Epidermal melanocyte (primary cell): ENCODE results near the gene ATP5PO.
A peak's percentile ranks its signal among the peaks of the same experiment; 100 is the strongest.

Experiments
- DNase-seq: peaks from one replicate; pipeline ENCODE4 v3.0.0; 2011; ENCODE audit warnings: low spot score; ENCODE audit not compliant: insufficient read length

Gene ATP5PO

GRCh38 chr21:33915368-33916199 is at the start of gene ATP5PO:
TSS of gene ATP5PO (minus strand) at chr21:33915804. CDS start at chr21:33915763, 41 bp downstream.
- peak; percentile 88 for DNase-seq

- no peak for DNase-seq
Observed at GRCh38 chr21:33964706-33965325, 49.2 kb upstream of the ATP5PO start.

GRCh38 chr21:33963848-33964555 is 48.4 kb upstream of the ATP5PO start:
- no peak for DNase-seq

- no peak for DNase-seq
Observed at GRCh38 chr21:33962290-33962689, 46.7 kb upstream of the ATP5PO start.

DNA sequence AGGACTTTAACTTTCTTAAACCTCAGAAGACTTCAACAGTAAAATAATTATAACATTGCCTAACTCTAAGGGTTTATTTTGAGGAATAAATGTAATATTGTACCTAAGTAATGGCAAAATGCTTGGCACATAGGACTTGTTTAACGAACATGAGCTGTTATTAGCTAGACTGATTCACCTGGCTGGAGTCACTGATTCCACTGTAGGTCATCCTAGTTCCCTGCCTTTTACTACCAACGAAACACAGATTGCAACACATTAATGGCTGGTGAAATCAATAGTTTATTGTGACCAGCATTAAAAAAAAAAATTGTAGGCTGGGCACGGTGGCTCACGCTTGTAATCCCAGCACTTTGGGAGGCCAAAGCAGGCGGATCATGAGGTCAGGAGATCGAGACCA is 45.5 kb upstream of the ATP5PO start:
- DNase-seq: no peak

DNA sequence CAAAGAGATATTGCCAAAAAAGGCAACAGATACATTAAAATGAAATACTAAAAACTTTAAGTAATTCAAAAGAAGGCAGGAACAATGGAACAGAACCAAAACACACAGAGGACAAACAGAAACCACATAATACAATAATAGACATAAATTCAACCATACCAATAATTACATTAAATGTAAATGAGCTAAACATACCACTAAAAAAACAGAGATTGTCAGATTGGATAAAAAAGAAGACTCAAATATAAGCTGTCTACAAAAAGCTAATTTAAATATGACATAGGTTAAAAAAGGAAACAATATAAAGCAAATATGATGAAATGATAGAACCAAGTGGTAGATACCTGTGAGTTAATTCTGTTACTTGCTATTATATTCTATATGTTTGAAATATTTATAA is 44.1 kb upstream of the ATP5PO start:
- DNase-seq: no peak

- no peak for DNase-seq
Observed at GRCh38 chr21:33954395-33954794, 38.8 kb upstream of the ATP5PO start.

DNA sequence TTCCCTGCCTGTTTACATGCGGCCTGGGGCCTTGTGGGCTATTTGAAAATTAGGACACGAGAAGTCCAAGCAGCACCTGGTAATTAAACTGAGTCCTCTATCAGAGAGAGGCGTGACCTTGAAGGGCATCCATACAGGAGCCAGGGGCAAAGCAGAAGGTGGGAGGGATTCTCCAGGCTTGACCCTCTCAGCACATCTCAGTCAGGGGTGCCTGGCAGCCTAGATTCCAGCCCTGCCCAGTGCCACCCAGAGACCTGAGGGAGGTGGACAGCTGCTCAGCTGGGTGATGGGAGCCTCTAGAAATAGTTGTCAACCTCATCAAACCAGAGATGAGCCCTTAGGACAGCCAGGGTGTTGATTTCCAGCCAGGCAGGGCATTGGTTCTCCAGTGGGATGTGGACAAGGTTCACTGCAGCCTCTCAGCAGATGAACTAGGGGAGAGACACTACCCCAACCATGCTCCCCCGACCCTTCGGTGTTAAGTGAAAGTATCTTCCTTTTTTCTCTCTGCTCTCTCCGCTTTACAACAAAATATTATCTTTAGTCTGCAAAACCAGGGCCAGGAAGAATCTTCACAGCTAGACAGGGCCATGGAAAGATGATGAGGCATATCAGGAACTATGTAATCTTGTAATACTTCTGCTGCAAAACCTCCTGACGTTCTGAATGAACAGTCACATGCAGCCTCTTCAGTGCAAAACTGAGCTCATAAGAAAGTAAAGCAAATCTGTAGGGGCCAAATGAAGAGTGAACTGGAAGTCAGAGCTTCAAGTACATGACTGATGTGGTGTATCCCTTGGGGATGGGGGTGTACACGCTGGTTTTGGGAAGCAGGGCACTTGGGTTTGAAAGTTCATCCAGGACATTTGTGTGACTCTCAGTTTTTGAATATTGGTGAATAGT is 35.9 kb upstream of the ATP5PO start:
- DNase-seq: no peak

- no peak for DNase-seq
Observed at GRCh38 chr21:33950431-33951079, 35.0 kb upstream of the ATP5PO start.

DNA sequence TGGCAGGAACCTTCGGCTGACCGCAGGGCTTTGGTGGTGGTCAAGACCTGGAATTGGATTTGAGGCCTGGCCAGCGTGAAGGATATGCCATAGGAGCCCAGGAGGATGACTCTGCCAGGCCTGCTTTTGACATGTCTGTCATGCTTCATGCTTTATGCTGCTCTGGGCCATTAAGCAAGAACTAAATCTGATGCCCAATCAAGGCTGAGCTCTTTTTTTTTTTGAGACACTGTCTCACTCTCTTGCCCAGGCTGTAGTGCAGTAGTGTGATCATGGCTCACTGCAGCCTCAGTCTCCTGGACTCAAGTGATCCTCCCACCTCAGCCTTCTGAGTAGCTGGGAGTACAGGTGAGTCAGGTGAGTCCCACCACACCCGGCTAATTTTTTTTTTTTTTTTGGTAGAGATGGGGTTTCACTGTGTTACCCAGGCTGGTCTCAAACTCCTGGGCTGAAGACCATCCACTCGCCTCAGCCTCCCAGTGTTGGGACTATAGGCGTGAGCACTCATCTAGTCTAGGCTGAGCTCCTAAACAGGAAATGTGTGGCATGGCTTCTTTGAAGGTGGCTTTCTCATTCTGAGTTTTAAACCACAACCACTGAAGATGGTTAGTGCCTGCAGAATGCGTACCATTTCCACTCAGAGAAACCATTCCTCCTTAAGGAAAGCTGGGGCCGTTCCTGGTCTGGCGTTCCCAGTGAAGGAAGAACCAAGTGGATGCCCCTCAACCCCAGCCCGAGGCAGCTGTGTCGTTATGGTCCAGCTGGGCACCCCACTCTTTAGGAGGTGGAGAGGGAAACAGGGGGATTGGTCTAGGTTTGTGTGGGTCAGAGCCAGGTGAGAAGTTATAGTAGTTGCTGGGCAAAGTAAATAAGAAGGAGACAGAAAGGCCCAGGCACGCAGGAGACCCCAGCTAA is 34.2 kb upstream of the ATP5PO start:
- no peak for DNase-seq

DNA sequence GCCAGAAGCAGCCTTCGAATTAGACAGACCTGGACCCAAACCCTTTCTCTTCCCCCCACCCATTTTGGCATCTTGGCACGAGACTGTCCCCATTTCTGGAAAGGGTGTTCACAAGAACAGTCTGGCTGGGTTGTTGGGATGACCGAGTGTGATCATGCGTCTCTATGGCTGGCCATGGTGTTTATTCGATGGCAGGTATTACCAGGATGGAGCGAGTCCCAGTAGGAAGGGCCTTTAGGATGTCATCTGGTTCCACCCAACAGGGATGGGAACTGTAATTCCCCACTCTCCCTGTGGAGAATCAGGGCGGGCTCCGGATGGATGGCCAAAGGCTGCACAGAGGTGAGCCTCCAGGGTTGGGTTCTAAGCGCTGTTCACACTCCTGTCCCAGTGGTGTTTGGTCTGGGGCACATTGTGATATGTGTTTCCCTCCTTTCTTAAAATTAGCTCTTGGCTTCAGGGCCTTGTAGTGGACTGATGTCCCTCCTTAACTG is 33.4 kb upstream of the ATP5PO start:
- DNase-seq: no peak

GRCh38 chr21:33948096-33948950 is 32.7 kb upstream of the ATP5PO start:
- DNase-seq: peak; percentile 44

GRCh38 chr21:33947451-33948095 is 32.0 kb upstream of the ATP5PO start:
- peak; percentile 86 for DNase-seq

DNA sequence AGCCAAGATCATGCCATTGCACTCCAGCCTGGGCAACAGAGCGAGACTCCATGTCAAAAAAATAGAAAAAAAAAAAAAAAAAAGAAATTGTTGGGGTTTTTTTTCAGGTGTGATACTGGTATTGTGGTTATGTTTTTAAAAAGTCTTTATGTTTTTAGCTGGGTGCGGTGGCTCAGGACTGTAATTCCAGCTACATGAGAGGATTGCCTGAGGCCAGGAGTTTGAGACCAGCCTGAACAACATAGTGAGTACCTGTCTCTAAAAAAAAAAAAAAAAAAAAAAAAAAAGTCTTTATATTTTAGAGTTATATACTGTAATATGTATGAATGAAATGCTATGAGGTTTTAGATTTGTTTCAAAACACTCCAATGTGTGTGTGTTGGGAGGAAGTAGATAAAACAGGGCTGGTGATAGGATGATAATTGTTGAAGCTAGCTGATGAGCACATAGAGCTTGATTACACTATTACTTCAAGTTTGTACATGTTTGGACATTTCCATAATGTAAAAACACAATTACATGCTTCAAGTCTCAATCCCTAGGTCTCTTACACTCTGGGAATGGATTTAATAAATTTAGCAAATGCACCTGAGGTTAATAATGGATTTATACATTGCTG is 30.2 kb upstream of the ATP5PO start:
- no peak for DNase-seq

GRCh38 chr21:33944185-33944763 is 28.7 kb upstream of the ATP5PO start:
- DNase-seq: no peak

DNA sequence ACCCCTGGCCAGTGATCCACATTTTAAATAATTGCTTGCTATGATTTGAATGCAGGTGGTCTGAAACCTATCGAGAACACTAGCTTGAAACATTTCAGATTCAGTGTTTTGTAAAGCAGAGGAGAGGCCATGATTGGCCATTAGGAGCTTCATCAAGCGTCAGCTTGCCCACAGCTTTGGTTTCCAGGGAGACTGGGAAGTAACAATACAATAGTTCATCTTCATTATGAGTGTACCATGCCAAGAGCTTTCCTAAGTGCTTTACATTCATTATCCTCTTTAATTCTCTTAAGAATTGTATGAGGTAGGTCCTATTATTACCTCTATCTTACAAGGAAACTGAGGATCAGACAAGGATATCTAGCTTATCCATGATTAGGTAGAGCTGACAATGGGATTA is 27.7 kb upstream of the ATP5PO start:
- DNase-seq: no peak

- no peak for DNase-seq
Observed at GRCh38 chr21:33942426-33942825, 26.8 kb upstream of the ATP5PO start.
